ENCODE results near the gene VEPH1.
A peak's percentile ranks its signal among the peaks of the same experiment; 100 is the strongest.

Gene VEPH1

DNA sequence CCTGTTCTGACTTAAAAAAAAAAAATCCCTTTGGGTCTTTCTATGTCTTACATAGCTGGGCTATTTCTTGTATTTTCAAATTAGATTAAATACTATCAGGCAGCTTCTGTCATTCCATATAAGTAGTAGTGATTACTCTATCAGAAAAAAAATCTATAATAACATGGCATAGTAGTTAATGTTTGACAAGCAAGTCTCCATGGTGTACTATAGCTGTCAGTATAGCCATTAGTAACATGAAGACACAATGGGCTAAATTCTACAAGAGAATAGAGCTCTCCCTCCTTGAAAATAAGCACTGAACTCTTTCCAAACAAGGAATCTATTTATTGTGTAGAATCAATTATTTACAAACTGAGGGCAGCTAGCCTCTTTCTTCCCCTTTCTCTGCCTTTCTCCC, 19.4 kb upstream of the VEPH1 start:
- no peak for DNase-seq

DNA sequence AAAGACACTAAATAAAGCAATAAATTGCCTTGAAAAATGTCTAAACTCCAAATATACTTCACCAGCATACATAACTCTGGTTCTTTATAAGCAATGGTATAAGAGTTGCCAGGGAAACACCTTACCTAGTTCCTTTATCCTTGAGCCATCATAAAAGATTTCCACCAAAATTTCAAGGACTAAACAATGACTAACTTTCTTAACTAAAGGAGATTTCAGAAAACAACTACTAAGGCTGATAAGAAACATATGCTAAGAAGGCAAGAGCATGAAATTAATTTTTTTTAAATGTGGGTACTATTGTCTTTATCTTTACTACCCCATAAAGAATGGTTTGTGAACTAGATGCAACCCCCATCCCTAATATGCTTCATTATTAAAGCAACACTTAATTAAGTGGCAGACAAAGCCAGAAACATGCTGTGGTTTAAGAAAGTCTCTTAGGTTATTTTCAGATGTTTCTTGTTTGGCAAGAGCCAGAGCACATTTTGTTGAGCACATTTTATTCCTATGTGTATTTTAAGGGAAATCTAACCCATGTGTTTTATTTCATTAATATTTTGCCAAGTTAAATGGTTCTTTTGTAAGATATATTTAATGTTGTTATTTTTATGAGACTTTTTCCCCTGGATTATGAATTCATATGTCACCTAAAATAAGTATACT, 17.4 kb upstream of the VEPH1 start:
- no peak for DNase-seq

DNA sequence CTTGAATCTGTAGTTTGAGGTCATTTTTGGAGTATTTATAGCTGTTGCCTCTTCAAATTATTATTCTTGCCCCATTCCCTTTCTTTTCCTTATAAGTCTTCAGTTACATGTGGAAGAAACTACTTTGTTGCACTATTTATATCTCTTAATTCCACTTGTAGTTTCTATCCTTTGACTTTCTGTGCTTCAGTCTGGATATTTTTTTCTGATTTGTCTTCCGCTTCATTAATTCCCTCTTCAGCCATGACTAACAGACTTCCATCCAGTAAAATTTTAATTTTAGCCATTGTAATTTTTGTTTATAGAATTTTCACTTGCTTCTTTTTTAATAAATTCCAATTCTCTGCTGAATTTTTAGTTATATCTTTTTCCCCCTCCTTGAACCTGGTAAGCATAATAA, 15.7 kb upstream of the VEPH1 start:
- no peak for DNase-seq

DNA sequence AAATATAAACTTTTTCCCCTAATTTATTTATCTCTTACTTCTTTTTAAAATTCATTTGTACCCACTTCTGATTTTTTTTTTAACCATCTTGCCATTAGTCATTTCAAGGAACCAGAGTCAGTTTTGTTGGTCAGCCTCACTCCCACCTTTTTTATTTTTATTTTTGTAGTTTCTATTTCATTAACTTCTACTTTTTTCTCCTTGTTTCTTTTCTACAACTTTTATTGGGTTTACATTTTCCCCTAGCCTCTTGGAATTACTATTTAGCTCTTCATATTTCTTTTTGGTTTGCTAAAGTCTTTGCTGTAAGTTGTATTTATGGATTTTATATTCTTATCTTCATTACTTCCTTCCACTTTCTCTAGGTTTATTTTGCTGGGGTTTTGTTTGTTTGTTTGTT, 13.7 kb upstream of the VEPH1 start:
- no peak for DNase-seq

DNA sequence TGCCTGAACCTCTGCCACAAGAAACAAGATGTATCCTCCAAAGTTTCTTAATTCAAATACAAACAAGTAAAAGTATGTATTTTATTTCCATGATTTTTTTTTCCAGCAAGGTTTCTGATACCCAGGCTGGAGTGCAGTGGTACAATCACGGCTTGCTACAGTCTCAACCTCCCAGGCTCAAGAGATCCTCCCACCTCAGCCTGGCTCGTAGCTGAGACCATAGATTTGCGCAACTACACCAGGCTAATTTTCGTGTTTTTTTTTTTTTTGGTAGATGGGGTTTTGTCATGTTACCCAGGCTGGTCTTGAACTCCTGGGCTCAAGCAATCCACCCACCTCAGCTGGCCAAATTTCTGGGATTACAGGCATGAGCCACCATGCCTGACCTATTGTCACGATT, 12.2 kb upstream of the VEPH1 start:
- no peak for DNase-seq

DNA sequence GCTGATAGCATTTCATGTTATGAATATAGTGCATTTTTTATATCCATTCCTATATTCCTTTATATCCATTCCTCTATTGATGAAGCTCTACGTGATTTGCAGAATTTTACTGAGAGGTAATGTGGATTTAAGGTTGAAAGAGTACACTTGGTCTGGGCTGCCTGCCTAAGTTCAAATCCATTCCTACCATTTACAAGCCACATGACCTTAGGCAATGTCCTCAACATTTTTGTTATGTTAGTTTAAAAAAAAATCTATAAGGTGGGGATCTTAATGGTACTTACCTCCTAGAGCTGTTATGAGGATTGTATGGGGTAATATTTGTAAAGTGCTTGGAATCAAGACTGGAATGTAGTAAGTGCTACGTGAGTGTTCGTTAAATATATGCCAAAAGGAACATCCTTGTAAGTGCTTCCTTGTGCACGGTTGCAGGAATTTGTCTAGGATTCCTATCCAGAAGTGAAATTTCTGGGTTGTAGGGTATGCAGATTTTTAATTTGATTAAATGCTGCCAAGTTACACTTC, 11.2 kb upstream of the VEPH1 start:
- DNase-seq, result no peak

DNA sequence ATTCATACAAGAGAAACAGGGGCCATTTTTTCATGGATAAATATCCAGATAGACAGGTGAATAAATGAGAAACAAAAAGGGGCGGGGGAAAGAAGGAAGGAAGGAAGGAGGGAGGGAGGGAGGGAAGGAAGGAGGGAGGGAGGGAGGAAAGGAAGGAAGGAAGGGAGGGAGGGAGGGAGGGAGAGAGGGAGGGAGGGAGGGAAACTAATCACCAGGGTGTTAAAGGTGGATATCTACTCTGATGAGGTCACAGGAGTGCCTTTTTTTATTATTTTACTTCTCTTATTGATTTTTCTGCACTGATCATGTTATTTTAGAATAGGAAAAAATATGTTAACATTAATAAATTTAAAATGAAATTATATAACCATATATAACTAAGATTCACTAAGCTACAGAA, 10.4 kb upstream of the VEPH1 start:
- DNase-seq, result no peak

DNA sequence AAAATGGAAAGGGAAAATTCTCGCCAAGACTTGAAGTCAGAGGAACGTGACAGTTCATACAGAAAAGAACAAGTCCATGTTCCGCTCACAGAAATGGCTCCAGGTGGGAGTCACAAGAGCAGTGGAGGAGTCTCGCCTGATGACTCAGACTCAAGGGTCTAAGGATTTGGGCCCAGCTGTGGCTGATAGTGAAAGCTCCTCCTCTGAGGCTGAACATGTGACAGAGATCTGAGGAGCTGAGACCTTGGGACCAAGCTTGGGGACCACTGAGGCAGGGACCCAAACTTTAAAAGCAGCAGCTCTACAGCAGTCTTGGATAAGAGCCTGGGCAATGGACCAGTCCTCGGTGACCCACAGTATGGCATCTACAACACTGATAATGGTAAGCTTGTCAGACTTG, 9.3 kb upstream of the VEPH1 start:
- DNase-seq, result no peak

DNA sequence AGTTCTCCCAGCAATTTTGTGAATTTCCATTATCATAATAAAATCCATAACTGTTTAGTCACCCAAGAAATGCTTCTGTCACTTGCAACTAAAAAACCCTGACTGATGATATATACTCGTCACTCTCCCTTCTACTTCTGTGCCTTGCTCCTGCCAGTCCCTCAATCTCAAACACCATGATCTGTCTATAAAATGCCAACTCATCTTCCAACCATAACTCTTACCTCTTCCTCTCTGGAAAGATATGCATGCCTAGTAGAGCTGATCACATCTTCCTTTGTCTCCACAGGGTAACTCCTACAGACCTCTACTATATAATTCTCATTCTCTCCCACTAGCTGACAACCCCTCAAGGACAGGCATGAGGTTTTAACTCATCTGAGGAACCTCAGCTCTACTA, 5.2 kb upstream of the VEPH1 start:
- DNase-seq, result no peak

DNA sequence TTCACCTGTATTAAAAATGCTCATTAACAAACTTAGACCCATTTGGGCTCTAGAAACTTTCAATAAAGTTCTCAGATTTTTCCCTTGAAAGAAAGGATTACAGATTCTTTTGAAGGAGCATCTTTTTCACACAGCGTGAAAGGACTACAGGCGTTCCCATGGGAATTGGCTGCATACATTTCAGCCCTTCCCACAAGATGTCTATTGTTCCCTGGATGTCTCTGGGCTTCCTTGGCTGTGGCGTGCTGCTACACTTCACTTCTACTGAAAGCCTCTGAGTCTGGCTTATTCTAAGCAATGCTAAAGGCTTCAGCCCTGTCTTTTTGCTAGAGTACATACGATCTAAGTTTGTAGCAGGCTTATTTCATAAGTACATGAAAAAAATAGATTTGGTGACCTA, 1.4 kb downstream of the VEPH1 start:
- DNase-seq, result no peak

DNA sequence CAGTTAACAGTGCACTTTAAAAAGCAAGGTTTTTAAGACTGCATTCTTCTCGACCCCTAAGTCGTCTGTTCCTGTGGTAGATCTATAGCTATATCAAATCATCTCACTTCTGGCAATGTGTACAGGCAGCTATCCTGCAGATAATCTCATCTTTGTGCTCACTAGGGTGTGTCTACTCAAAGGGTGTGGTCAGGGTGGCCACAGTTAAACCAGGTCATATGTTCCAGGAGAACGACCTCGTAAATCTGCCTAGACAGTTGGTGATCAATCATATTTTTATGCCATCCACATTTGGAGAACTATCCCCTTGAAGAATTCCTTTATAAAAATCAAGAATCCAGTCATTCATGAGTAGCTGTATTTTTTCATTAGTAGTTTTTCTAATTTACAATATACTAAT, 3.0 kb downstream of the VEPH1 start:
- DNase-seq, result no peak

DNA sequence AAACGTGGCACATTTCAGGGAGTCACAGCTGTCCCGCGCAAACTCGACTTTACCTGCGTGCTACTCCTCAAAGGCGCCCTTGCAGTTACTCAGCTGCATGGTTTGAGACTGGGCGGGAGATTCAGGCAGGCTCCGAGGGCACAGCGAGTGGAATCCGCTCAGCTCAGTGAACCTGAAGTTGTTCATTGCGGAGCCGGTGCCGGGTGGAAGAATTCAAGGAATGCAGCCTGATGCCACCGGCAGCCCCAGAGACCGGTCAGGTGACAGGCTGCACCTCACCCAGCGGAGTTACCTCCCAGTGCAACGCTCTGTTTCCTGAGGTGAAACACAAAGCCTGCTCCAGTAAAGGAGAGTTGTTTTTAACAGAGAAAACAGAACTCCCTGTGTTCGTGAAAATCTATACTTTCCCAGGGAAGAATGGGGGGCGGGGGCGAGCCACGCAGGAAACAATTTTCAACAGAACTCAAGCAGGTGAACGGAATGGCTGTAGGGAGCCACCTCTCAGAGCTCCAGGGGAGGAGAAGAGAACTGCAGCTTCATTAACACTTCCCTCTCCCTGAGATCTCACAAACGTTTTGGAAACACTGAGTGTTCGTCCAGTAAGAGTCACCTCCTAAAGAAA, 3.8 kb downstream of the VEPH1 start:
- no peak for DNase-seq

DNA sequence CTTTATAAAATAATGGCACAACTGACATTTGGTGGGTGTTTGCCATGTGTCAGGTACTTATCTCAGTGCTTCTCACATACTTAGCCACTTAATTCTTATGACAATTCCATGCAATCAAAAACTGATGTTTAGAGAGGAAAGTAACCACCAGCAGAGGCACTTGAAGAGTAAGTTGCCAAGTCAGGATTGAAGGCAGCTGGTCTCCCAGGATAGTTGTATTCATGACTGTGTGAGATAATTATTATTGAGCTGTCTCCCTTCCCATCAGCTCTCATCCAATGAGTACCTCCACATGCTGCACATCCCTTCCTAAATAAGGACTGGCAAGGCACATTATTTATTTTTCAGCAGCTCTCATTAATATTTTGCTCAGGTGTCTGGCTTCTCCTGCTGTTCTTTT, 4.8 kb downstream of the VEPH1 start:
- no peak for DNase-seq

DNA sequence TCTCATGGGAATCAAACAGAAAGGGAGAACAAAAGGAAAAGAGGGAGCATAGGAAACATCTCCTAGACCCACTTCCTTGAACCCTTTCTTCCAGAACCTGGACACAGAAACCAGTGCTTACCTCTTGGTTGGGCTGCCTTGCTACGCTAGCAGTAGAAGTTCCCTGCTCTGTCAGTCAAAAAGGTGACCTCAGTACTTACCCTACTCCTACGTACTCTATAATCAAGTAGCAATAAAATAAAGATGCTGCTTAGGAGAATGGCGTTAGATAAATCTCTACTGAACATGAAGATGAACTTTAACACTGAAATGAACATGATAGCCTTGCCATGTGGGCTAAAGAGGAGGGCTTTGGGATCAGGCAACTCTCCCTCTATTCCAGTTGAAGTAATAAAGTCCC, 7.4 kb downstream of the VEPH1 start:
- DNase-seq, result no peak

DNA sequence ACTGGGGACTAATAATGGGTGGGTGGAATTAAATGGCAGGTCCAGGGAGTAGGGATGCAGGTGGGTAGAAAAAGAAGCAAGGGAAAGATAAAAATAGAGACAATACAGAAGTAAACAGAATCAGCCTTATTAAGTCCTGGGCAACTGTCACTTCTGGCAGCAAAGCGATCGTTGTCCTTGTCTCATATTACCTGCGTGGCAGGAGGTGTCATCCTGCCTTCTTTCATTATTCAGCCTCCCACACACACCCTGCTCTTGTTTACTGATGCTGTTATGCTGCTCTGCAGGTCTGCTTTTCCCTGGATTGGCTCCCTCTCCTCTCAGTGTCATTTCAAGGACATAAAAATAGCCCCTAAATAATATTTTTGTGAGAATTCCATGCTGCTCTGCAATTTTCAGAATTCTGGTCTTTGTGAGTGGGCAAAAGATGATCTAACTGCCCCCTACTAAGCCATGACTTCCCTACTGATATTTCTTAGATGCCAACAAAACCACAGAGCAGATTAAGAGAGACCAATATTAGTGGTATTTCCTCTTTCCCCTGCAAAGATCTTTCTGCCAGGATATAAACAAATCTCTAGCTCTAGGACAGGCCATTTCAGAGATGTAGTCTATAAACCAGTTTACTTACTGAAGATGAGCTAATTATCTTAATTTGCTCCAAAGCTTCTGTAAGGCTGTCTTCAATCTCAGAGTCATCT, 8.5 kb downstream of the VEPH1 start:
- no peak for DNase-seq

DNA sequence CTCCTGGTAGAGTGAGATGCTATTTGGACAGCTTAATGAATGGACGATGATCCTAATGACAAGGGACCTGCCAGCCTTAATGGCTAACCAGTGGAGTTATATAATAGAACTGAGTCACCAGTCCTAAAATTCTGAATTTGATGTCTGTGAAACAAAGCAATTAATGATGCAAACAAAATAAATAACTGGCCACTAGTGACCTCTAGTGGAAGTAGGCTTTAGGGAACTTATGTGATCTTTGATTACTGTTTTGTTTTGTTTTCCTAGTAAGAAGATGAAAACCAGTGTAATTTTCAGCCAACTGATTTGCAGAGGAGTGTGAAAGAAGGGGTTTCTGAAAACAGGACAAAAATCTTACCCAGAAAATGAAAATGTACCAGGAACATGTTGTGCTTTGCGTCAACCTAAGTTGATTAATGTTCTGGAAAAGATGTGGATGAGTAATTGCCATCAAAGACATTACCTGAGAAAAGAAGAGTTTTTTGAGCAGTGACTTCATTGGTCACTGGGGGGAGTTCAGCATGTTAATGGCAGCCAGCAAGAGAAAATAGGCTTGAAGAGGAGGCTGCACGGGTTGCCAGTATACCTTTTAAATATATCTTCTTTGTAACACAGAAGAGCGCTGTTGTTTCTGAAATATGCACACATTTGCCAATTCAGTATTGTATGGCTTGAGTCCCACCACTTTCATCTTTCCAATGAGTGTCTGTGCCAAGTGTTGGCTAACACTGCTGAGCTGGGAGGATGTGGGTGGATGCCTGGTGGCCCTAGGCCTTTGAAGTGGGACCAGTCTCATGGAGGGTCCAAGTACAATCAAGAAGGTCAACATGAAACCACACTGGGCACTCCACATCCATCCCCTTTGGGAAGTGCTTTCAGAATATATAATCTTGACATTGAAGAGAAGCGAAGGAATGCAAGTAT, 9.3 kb downstream of the VEPH1 start:
- DNase-seq, result peak; percentile 1

DNA sequence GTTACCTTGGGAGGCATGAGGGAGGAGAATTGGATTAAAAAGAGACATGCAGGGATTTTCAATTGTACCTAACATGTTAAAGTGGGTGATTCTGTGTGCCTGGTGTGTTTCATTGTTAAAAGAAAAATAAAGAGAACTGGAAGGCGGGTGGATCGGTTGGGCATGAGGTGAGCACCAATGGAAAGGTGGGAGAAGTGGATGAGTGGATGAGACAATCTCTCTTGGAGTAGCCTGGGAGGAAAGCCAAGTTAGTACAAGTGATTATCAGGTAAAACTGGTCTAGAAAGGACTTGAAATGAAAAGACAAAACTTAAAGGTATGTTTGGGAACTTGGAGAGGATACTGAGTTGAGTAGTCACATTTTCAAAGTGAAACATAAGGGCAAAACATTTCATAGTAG, 12.1 kb downstream of the VEPH1 start:
- no peak for DNase-seq

DNA sequence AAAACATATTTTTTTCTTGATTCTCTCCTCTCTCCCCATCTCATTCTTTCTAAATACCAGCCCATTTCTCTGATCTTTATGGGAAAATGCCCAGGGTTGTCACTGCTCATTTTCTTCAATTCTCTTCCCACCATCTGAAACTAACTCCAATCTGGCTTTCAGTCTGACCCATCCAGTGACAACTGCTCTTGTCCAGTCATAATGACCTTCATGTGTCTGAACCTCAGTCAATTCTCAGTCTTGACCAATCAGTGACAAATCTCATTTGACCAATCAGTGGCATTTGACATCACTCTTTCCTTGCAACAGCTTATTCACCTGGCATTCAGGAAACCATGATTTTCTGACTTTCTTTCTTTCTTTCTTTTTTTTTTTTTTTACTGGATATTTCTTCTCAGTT, 15.1 kb downstream of the VEPH1 start:
- DNase-seq, result no peak

DNA sequence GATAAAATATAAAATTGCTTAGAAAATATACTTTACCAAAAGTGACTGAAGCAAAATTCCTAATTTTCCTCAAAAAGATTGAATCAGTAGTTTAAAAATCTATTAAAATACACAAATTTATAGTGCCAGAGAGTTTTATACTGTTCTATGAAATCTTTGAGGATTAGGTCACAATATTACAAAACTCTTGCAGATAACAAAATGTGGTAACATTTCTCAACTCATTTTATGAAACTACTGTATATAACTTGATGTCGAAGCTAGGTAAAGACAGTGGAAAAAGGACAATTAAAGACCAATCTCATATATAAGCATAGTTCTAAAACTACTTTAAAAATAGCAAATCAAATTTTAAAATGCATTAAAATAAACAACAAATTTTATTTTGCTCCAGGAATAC, 15.9 kb downstream of the VEPH1 start:
- no peak for DNase-seq

DNA sequence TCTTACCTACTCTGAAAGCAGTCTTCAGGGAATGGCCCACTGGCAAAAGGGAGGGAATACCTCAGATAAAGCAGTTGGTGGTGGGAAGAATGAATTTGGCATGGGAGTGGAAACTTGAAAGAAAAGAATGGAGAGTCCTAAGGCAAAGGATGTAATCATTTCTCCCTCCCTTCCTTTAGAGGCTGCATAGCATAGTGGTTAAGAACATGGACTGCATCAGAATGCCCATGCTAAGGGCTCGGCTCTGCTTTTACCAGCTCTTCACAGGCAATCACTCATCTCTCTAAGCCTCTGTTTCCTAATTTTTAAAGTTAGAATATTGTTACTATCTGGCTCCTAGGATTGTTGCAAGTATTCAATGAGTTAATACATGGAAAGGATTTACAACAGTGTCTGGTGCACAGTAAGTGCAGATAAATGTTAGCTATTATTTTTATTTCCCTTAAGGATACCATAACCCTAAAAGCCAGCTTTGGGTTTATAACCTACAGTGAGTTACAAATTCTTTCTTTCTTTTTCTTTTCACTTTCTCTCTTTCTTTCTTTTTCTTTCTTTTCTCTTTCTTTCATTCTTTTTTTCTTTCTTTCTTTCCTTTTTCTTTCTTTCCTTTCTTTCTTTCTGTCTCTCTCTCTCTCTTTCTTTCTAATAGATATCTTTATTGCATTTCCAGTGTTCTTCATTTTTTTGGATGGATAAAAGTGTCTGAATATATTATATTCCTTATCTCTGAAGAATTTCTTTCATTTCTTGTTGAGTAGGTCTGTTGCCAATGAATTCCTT, 23.6 kb downstream of the VEPH1 start:
- DNase-seq, result no peak

DNA sequence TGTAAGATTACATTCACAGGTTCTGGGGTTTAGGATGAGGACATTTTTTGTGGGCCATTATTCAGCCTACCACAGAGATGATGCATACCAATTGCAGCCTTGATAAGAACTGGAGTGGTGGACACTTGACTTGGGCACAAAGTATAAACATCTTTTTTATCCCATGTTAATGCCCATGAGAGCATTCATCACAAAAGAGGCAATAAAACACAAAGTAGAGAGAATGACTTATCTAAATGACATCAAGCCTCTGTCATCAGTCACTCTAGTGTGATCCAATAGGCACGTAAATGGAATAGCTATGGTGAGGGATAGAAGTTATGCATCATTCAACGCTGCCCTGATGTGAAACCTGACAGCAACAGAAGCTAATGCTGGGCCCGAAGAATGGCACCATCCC, 25.8 kb downstream of the VEPH1 start:
- DNase-seq, result no peak

DNA sequence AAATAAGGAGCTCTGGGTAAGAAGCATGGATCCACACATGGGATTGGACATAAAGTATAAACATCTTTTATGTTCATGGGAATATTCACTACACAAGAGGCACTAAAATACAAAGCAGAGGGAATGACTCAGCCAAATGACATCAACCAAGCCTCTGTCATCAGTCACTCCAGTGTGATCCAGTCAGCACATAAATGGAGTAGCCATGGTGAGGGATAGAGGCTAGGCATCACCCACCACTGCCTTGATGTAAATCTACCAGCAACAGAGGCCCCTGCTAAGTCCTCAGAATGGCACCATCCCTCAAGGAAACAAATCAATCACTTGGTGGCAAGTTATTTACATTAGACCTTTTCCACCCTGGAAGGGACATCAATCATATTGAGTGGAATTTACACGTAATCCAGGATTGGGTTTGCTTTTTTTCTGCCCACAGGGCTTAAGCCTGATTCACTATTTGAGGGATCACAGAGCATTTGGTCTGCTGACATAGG, 27.2 kb downstream of the VEPH1 start:
- no peak for DNase-seq

Measured in NCI-H1436 treated with DMSO at 0.1 percent for 48 hours (cell line).